GM23338 (cell line): Measurements from ENCODE around the gene EIF2S3B.

ENCODE experiments used
- CREB1 ChIP-seq: fragments of 250-450 bp; sonication (Bioruptor Pico); IDR thresholded peaks from 2 replicates; pipeline ENCODE4 v1.5.0; 2020; ENCODE audit warnings: low read depth, mild to moderate bottlenecking, moderate library complexity
- EZH2phosphoT487 ChIP-seq: fragments of 200-600 bp; sonication (generic); IDR thresholded peaks from one replicate; pipeline ENCODE4 v1.8.1; 2018; ENCODE audit warnings: antibody characterized with exemption; ENCODE audit not compliant: unreplicated experiment
- JUNB ChIP-seq: IDR thresholded peaks from one replicate; pipeline ENCODE4 v1.6.1; 2016; ENCODE audit warnings: antibody characterized with exemption; ENCODE audit not compliant: unreplicated experiment
- POLR2AphosphoS5 ChIP-seq: IDR thresholded peaks from 2 replicates; pipeline ENCODE4 v1.6.1; 2016; ENCODE audit warnings: antibody characterized with exemption, low read depth
- REST ChIP-seq: IDR thresholded peaks from one replicate; pipeline ENCODE4 v1.6.1; 2018; ENCODE audit warnings: antibody characterized with exemption; ENCODE audit not compliant: unreplicated experiment
- TF ChIP-seq, protein P1 (sequence below), 2 experiments: fragments of 200-600 bp in 1 of 2; sonication (generic) in 1 of 2; conservative IDR thresholded peaks; 2 replicates each; pipeline versions ENCODE4 v1.5.1 to v1.6.1; 2016 to 2017; ENCODE audit warnings: antibody characterized with exemption in 2 of 2, low read depth in 2 of 2, mild to moderate bottlenecking in 2 of 2, moderate library complexity in 1 of 2
- TF ChIP-seq, protein P2 (sequence below): fragments of 250-450 bp; sonication (Bioruptor Pico); IDR thresholded peaks from 2 replicates; pipeline ENCODE4 v1.5.0; 2020; ENCODE audit warnings: mild to moderate bottlenecking, moderate library complexity

DNA sequence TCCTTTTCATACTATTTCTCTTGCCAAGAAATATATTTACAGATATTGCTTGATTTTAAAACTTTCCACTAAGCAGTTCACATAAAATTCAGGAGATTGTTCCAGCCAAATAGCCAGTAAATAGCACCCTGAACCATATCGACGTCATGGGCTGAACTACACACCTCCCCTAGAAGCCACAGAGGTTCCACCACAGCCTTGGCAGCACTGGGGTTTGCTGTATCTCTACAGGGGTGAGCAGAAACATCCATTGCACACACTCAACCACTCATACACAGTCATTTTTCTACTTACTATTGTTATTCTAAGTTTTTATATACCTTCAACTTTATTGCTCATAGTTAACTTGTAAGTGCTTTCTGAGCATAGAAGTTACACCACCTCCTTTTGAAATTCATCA, 8.1 kb upstream of the EIF2S3B start:
- TF ChIP-seq, protein P1, sequence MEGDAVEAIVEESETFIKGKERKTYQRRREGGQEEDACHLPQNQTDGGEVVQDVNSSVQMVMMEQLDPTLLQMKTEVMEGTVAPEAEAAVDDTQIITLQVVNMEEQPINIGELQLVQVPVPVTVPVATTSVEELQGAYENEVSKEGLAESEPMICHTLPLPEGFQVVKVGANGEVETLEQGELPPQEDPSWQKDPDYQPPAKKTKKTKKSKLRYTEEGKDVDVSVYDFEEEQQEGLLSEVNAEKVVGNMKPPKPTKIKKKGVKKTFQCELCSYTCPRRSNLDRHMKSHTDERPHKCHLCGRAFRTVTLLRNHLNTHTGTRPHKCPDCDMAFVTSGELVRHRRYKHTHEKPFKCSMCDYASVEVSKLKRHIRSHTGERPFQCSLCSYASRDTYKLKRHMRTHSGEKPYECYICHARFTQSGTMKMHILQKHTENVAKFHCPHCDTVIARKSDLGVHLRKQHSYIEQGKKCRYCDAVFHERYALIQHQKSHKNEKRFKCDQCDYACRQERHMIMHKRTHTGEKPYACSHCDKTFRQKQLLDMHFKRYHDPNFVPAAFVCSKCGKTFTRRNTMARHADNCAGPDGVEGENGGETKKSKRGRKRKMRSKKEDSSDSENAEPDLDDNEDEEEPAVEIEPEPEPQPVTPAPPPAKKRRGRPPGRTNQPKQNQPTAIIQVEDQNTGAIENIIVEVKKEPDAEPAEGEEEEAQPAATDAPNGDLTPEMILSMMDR (conservative IDR thresholded peaks at IDR 0.05; ENCODE audit: low read depth in 2 of 2), result no peak
- TF ChIP-seq REST (no peak), CREB1 (no peak), EZH2phosphoT487 (no peak), POLR2AphosphoS5 (no peak), JUNB (no peak)
- TF ChIP-seq, protein P2, sequence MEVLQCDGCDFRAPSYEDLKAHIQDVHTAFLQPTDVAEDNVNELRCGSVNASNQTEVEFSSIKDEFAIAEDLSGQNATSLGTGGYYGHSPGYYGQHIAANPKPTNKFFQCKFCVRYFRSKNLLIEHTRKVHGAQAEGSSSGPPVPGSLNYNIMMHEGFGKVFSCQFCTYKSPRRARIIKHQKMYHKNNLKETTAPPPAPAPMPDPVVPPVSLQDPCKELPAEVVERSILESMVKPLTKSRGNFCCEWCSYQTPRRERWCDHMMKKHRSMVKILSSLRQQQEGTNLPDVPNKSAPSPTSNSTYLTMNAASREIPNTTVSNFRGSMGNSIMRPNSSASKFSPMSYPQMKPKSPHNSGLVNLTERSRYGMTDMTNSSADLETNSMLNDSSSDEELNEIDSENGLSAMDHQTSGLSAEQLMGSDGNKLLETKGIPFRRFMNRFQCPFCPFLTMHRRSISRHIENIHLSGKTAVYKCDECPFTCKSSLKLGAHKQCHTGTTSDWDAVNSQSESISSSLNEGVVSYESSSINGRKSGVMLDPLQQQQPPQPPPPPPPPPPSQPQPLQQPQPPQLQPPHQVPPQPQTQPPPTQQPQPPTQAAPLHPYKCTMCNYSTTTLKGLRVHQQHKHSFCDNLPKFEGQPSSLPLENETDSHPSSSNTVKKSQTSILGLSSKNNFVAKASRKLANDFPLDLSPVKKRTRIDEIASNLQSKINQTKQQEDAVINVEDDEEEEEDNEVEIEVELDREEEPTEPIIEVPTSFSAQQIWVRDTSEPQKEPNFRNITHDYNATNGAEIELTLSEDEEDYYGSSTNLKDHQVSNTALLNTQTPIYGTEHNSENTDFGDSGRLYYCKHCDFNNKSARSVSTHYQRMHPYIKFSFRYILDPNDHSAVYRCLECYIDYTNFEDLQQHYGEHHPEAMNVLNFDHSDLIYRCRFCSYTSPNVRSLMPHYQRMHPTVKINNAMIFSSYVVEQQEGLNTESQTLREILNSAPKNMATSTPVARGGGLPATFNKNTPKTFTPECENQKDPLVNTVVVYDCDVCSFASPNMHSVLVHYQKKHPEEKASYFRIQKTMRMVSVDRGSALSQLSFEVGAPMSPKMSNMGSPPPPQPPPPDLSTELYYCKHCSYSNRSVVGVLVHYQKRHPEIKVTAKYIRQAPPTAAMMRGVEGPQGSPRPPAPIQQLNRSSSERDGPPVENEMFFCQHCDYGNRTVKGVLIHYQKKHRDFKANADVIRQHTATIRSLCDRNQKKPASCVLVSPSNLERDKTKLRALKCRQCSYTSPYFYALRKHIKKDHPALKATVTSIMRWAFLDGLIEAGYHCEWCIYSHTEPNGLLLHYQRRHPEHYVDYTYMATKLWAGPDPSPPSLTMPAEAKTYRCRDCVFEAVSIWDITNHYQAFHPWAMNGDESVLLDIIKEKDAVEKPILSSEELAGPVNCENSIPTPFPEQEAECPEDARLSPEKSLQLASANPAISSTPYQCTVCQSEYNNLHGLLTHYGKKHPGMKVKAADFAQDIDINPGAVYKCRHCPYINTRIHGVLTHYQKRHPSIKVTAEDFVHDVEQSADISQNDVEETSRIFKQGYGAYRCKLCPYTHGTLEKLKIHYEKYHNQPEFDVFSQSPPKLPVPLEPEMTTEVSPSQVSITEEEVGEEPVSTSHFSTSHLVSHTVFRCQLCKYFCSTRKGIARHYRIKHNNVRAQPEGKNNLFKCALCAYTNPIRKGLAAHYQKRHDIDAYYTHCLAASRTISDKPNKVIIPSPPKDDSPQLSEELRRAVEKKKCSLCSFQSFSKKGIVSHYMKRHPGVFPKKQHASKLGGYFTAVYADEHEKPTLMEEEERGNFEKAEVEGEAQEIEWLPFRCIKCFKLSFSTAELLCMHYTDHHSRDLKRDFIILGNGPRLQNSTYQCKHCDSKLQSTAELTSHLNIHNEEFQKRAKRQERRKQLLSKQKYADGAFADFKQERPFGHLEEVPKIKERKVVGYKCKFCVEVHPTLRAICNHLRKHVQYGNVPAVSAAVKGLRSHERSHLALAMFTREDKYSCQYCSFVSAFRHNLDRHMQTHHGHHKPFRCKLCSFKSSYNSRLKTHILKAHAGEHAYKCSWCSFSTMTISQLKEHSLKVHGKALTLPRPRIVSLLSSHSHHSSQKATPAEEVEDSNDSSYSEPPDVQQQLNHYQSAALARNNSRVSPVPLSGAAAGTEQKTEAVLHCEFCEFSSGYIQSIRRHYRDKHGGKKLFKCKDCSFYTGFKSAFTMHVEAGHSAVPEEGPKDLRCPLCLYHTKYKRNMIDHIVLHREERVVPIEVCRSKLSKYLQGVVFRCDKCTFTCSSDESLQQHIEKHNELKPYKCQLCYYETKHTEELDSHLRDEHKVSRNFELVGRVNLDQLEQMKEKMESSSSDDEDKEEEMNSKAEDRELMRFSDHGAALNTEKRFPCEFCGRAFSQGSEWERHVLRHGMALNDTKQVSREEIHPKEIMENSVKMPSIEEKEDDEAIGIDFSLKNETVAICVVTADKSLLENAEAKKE (CRISPR knock-in tag), result no peak
